ENCODE data around the gene PRSS33. TPM values are rescaled to one million over a fixed set of nuclear protein-coding genes. Genes with fewer than 3 reads are reported as not detected.

Gene PRSS33
- polyA plus RNA-seq, 2 donors: not detected

GRCh38 chr16:2773188-2773968 lies 14.0 kb downstream of the PRSS33 start:
- Histone ChIP-seq H3K27ac (ENCODE audit: low read depth in 2 of 2, low read length in 1 of 2) (peak overlapping the region in 1 of 2 donors; percentile 44), H3K36me3 (ENCODE audit: control insufficient read depth in 2 of 2, insufficient read depth in 2 of 2, low read length in 1 of 2) (peaks cover 24 to 54% of the 10 kb centered on the region in 2 donors), H3K9me3 (ENCODE audit: control insufficient read depth in 2 of 2, insufficient read depth in 1 of 2, low read depth in 1 of 2, low read length in 1 of 2) (no peaks in the 10 kb centered on the region), H3K4me3 (ENCODE audit: low read depth in 1 of 2, low read length in 2 of 2) (no peak overlapping the region), H3K4me1 (ENCODE audit: control insufficient read depth in 2 of 2, insufficient read depth in 2 of 2, low read length in 1 of 2) (peaks cover 2 to 20% of the 10 kb centered on the region in 2 donors), H3K27me3 (ENCODE audit: control insufficient read depth in 1 of 2, insufficient read depth in 2 of 2, low read length in 2 of 2) (no peaks in the 10 kb centered on the region)
- 77 to 80% methylated on average over 12 of the region's 12 CpGs for WGBS, 2 donors

GRCh38 chr16:2771496-2772402 lies 15.6 kb downstream of the PRSS33 start:
- peaks cover 34 to 68% of the 10 kb centered on the region in 2 donors for H3K36me3 ChIP-seq (ENCODE audit: control insufficient read depth in 2 of 2, insufficient read depth in 2 of 2, low read length in 1 of 2)
- H3K9me3 ChIP-seq (ENCODE audit: control insufficient read depth in 2 of 2, insufficient read depth in 1 of 2, low read depth in 1 of 2, low read length in 1 of 2): no peaks in the 10 kb centered on the region
- peaks cover 7 to 28% of the 10 kb centered on the region in 2 donors for H3K4me1 ChIP-seq (ENCODE audit: control insufficient read depth in 2 of 2, insufficient read depth in 2 of 2, low read length in 1 of 2)
- WGBS, 2 donors: 71 to 73% methylated on average over 18 of the region's 18 CpGs
- H3K4me3 ChIP-seq (ENCODE audit: low read depth in 1 of 2, low read length in 2 of 2): no peak overlapping the region
- no peaks in the 10 kb centered on the region for H3K27me3 ChIP-seq (ENCODE audit: control insufficient read depth in 1 of 2, insufficient read depth in 2 of 2, low read length in 2 of 2)
- peak overlapping the region in 1 of 2 donors; percentile 33 for H3K27ac ChIP-seq (ENCODE audit: low read depth in 2 of 2, low read length in 1 of 2)

- peaks cover 7 to 28% of the 10 kb centered on the region in 2 donors for H3K4me1 ChIP-seq (ENCODE audit: control insufficient read depth in 2 of 2, insufficient read depth in 2 of 2, low read length in 1 of 2)
- H3K27me3 ChIP-seq (ENCODE audit: control insufficient read depth in 1 of 2, insufficient read depth in 2 of 2, low read length in 2 of 2): no peaks in the 10 kb centered on the region
- 77 to 80% methylated on average over 30 to 32 of the region's 32 CpGs for WGBS, 2 donors
- H3K36me3 ChIP-seq (ENCODE audit: control insufficient read depth in 2 of 2, insufficient read depth in 2 of 2, low read length in 1 of 2): peaks cover 34 to 82% of the 10 kb centered on the region in 2 donors
- peak overlapping the region; percentile 70 to 85 for H3K27ac ChIP-seq (ENCODE audit: low read depth in 2 of 2, low read length in 1 of 2)
- H3K4me3 ChIP-seq (ENCODE audit: low read depth in 1 of 2, low read length in 2 of 2): no peak overlapping the region
- H3K9me3 ChIP-seq (ENCODE audit: control insufficient read depth in 2 of 2, insufficient read depth in 1 of 2, low read depth in 1 of 2, low read length in 1 of 2): no peaks in the 10 kb centered on the region
These were observed 17.1 kb downstream of the PRSS33 start for GRCh38 chr16:2770057-2770951.

- H3K36me3 ChIP-seq (ENCODE audit: control insufficient read depth in 2 of 2, insufficient read depth in 2 of 2, low read length in 1 of 2): peaks cover 40 to 86% of the 10 kb centered on the region in 2 donors
- 48 to 56% methylated on average over 14 of the region's 14 CpGs for whole genome bisulfite sequencing, 2 donors
- H3K4me1 ChIP-seq (ENCODE audit: control insufficient read depth in 2 of 2, insufficient read depth in 2 of 2, low read length in 1 of 2): peaks cover 7 to 28% of the 10 kb centered on the region in 2 donors
- peak overlapping the region; percentile 78 to 88 for H3K27ac ChIP-seq (ENCODE audit: low read depth in 2 of 2, low read length in 1 of 2)
- H3K4me3 ChIP-seq (ENCODE audit: low read depth in 1 of 2, low read length in 2 of 2): no peak overlapping the region
- H3K27me3 ChIP-seq (ENCODE audit: control insufficient read depth in 1 of 2, insufficient read depth in 2 of 2, low read length in 2 of 2): no peaks in the 10 kb centered on the region
- H3K9me3 ChIP-seq (ENCODE audit: control insufficient read depth in 2 of 2, insufficient read depth in 1 of 2, low read depth in 1 of 2, low read length in 1 of 2): no peaks in the 10 kb centered on the region
These were observed 17.7 kb downstream of the PRSS33 start for GRCh38 chr16:2769675-2770056.

GRCh38 chr16:2769100-2769529 lies 18.2 kb downstream of the PRSS33 start:
- Histone ChIP-seq H3K27ac (ENCODE audit: low read depth in 2 of 2, low read length in 1 of 2) (peak overlapping the region; percentile 78 to 88), H3K4me1 (ENCODE audit: control insufficient read depth in 2 of 2, insufficient read depth in 2 of 2, low read length in 1 of 2) (peaks cover 7 to 28% of the 10 kb centered on the region in 2 donors), H3K4me3 (ENCODE audit: low read depth in 1 of 2, low read length in 2 of 2) (no peak overlapping the region), H3K36me3 (ENCODE audit: control insufficient read depth in 2 of 2, insufficient read depth in 2 of 2, low read length in 1 of 2) (peaks cover 40 to 85% of the 10 kb centered on the region in 2 donors), H3K9me3 (ENCODE audit: control insufficient read depth in 2 of 2, insufficient read depth in 1 of 2, low read depth in 1 of 2, low read length in 1 of 2) (no peaks in the 10 kb centered on the region), H3K27me3 (ENCODE audit: control insufficient read depth in 1 of 2, insufficient read depth in 2 of 2, low read length in 2 of 2) (no peaks in the 10 kb centered on the region)
- 60 to 68% methylated on average over 8 to 11 of the region's 11 CpGs for WGBS, 2 donors

- Histone ChIP-seq H3K4me3 (ENCODE audit: low read depth in 1 of 2, low read length in 2 of 2) (no peak overlapping the region), H3K27me3 (ENCODE audit: control insufficient read depth in 1 of 2, insufficient read depth in 2 of 2, low read length in 2 of 2) (no peaks in the 10 kb centered on the region), H3K4me1 (ENCODE audit: control insufficient read depth in 2 of 2, insufficient read depth in 2 of 2, low read length in 1 of 2) (peaks cover 7 to 28% of the 10 kb centered on the region in 2 donors), H3K36me3 (ENCODE audit: control insufficient read depth in 2 of 2, insufficient read depth in 2 of 2, low read length in 1 of 2) (peaks cover 40 to 86% of the 10 kb centered on the region in 2 donors), H3K9me3 (ENCODE audit: control insufficient read depth in 2 of 2, insufficient read depth in 1 of 2, low read depth in 1 of 2, low read length in 1 of 2) (no peaks in the 10 kb centered on the region), H3K27ac (ENCODE audit: low read depth in 2 of 2, low read length in 1 of 2) (peak overlapping the region; percentile 78 to 88)
- WGBS, 2 donors: 59 to 70% methylated on average over 17 of the region's 17 CpGs
These were observed 18.8 kb downstream of the PRSS33 start for GRCh38 chr16:2768403-2769089.

GRCh38 chr16:2767891-2768290 lies 19.5 kb downstream of the PRSS33 start:
- 55 to 61% methylated on average over 14 of the region's 14 CpGs for WGBS, 2 donors
- no peak overlapping the region for H3K4me3 ChIP-seq (ENCODE audit: low read depth in 1 of 2, low read length in 2 of 2)
- H3K36me3 ChIP-seq (ENCODE audit: control insufficient read depth in 2 of 2, insufficient read depth in 2 of 2, low read length in 1 of 2): peaks cover 41 to 85% of the 10 kb centered on the region in 2 donors
- H3K9me3 ChIP-seq (ENCODE audit: control insufficient read depth in 2 of 2, insufficient read depth in 1 of 2, low read depth in 1 of 2, low read length in 1 of 2): no peaks in the 10 kb centered on the region
- peak overlapping the region; percentile 78 to 88 for H3K27ac ChIP-seq (ENCODE audit: low read depth in 2 of 2, low read length in 1 of 2)
- H3K4me1 ChIP-seq (ENCODE audit: control insufficient read depth in 2 of 2, insufficient read depth in 2 of 2, low read length in 1 of 2): peaks cover 7 to 28% of the 10 kb centered on the region in 2 donors
- H3K27me3 ChIP-seq (ENCODE audit: control insufficient read depth in 1 of 2, insufficient read depth in 2 of 2, low read length in 2 of 2): no peaks in the 10 kb centered on the region

GRCh38 chr16:2767140-2767731 lies 20.1 kb downstream of the PRSS33 start:
- Histone ChIP-seq H3K4me1 (ENCODE audit: control insufficient read depth in 2 of 2, insufficient read depth in 2 of 2, low read length in 1 of 2) (peaks cover 7 to 28% of the 10 kb centered on the region in 2 donors), H3K36me3 (ENCODE audit: control insufficient read depth in 2 of 2, insufficient read depth in 2 of 2, low read length in 1 of 2) (peaks cover 45 to 89% of the 10 kb centered on the region in 2 donors), H3K27ac (ENCODE audit: low read depth in 2 of 2, low read length in 1 of 2) (peak overlapping the region; percentile 62 to 78), H3K27me3 (ENCODE audit: control insufficient read depth in 1 of 2, insufficient read depth in 2 of 2, low read length in 2 of 2) (no peaks in the 10 kb centered on the region), H3K4me3 (ENCODE audit: low read depth in 1 of 2, low read length in 2 of 2) (no peak overlapping the region), H3K9me3 (ENCODE audit: control insufficient read depth in 2 of 2, insufficient read depth in 1 of 2, low read depth in 1 of 2, low read length in 1 of 2) (no peaks in the 10 kb centered on the region)
- WGBS, 2 donors: 77 to 78% methylated on average over 19 of the region's 19 CpGs
